HAP-1 (cell line): ENCODE data around the gene PHF20.
"Not testable (repeated sequence)": the region's sequence is repeated elsewhere in the genome, so short reads cannot be mapped to it uniquely, and the experiment has no call there.

Experiments
- DNase-seq, 2 experiments: peaks; one replicate each; pipeline ENCODE4 v3.0.0-alpha.2; 2016 to 2020; ENCODE audit warnings: low spot score in 2 of 2
- H3K27me3 ChIP-seq: fragments of 250-450 bp; sonication (Bioruptor Pico); 2 replicates; pipeline ENCODE4 v1.5.1; 2020; ENCODE audit warnings: low read depth, mild to moderate bottlenecking, moderate library complexity
- H3K36me3 ChIP-seq: fragments of 250-450 bp; sonication (Bioruptor Pico); replicated peaks from 2 replicates; pipeline ENCODE4 v1.5.1; 2020; ENCODE audit warnings: mild to moderate bottlenecking
- H3K4me1 ChIP-seq: fragments of 250-450 bp; sonication (Bioruptor Pico); 2 replicates; pipeline ENCODE4 v1.5.1; 2020; ENCODE audit warnings: mild to moderate bottlenecking
- H3K4me3 ChIP-seq: fragments of 250-450 bp; sonication (Bioruptor Pico); 2 replicates; pipeline ENCODE4 v1.5.1; 2020; ENCODE audit warnings: mild to moderate bottlenecking, moderate library complexity
- H3K9me3 ChIP-seq: fragments of 250-450 bp; sonication (Bioruptor Pico); 2 replicates; pipeline ENCODE4 v1.5.1; 2020; ENCODE audit warnings: mild to moderate bottlenecking, moderate library complexity
- in situ Hi-C: fragments of 300-500 bp; cut with MboI; formaldehyde crosslinking; loops from 3 replicates; pipeline ENCODE4 v1.14.3; 2020; ENCODE audit warnings: low sequenced_read_pairs, inconsistent platforms, mixed read lengths

Gene PHF20

DNA sequence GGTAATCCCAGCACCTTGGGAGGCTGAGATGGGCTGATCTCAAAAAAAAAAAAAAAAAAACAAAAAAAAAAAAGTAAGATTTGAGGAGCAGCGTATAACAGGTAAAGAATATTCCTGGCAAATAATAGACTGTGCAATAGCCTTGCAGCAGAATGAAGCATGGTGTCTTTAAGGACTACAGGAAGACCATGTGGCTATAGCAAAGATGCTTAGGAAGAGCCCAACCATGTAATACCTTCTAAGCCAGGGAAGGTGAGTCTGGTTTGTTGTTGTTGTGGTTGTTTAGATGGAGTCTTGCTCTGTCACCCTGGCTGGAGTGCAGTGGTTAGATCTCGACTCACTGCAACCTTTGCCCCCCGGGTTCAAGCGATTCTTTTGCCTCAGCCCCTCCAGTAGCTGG is 15.4 kb upstream of the PHF20 start:
- Histone ChIP-seq H3K36me3 (no peaks in the 10 kb centered on the region), H3K9me3 (no peaks in the 10 kb centered on the region), H3K4me1 (peaks cover 6% of the 10 kb centered on the region), H3K4me3 (no peak overlapping the region), H3K27me3 (no peaks in the 10 kb centered on the region)
- no peak for DNase-seq
- in situ Hi-C loops, result no loop called here

DNA sequence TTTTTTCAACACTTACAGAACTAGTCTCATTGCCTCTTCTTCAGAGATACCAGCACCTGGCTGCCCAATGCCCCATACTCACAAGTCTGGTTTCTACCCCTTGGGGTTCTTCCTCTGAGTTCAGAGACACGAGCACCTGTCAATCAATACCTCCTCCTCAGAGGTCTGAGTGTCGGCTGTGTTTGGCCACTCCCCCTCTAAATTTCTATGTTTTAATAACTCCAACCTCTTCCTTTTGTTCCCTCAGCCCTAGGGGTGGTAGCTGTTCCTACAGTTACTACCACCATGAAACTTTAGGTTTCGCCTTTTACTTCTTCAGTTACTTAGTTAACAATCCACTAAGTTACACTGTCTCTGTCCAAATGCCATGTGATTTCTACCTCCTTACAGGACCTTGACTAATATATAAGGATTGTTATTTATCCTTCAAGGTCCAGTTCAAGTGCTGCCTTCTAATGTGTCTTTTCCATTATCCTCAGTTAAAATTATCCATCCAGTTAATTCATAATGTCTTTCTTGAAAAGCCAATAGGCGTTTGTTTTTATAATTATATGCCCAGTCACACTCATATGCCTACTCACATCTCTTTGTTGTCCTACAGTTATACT is 14.6 kb upstream of the PHF20 start:
- H3K4me1 ChIP-seq, result peaks cover 10% of the 10 kb centered on the region
- H3K9me3 ChIP-seq, result no peaks in the 10 kb centered on the region
- H3K4me3 ChIP-seq, result no peak overlapping the region
- in situ Hi-C loops, result no loop called here
- DNase-seq, result peak in 1 of 2 experiments; percentile 40
- no peaks in the 10 kb centered on the region for H3K27me3 ChIP-seq
- no peaks in the 10 kb centered on the region for H3K36me3 ChIP-seq

DNA sequence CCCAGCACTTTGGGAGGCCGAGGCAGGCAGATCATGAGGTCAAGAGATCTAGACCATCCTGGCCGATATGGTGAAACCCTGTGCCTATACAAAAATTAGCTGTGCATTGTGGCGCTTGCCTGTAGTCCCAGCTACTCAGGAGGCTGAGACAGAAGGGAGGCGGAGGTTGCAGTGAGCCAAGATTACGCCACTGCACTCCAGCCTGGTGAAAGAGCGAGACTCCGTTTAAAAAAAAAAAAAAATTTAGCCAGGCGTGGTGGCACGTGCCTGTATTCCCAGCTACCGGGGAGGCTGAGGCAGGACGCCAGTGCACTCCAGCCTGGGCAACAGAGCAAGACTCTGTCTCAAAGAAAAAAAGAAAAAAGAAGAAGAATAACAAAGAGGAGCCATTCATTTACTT is 10.3 kb upstream of the PHF20 start:
- H3K27me3 ChIP-seq, H3K9me3 ChIP-seq, H3K4me3 ChIP-seq, H3K4me1 ChIP-seq, DNase-seq, in situ Hi-C loops, H3K36me3 ChIP-seq: not testable (repeated sequence)

DNA sequence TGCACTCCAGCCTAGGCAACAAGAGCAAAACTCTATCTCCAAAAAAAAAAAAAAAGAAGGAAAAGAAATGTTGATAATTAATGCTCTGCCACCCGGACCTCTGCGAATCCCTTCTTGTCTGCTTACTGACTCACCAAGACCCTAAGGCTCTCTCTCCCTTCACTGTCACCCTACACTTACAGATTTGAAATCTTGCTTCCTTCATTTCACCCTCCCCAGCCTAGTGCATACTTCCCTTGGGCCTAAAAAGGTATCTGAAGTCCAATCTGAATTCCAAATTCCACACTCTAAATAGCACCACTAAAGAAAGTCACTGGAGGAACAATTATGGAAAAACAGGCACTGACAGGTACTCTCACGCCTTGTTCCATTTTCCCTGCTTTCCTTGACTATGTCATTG is 9.4 kb upstream of the PHF20 start:
- no peak overlapping the region for H3K4me3 ChIP-seq
- no peaks in the 10 kb centered on the region for H3K36me3 ChIP-seq
- H3K9me3 ChIP-seq, result no peaks in the 10 kb centered on the region
- in situ Hi-C loops, result no loop called here
- DNase-seq, result no peak
- no peaks in the 10 kb centered on the region for H3K27me3 ChIP-seq
- peaks cover 5% of the 10 kb centered on the region for H3K4me1 ChIP-seq

DNA sequence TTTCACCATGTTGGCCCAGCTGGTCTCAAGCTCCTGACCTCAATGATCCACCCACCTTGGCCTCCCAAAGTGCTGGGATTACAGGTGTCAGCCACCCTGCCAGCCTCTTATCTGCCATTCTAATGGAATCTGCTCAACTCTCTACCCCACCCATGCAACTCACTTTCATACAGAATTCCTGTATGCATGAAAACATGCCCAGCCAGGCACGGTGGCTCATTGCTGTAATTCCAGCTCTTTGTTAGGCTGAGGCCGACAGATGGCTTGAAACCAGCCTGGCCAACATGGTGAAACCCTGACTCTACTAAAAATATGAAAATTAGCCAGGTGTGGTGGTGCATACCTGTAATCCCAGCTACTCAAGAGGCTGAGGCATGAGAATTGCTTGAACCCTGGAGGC is 6.9 kb upstream of the PHF20 start:
- H3K36me3 ChIP-seq, H3K4me3 ChIP-seq, DNase-seq, H3K4me1 ChIP-seq, H3K9me3 ChIP-seq, H3K27me3 ChIP-seq, in situ Hi-C loops: not testable (repeated sequence)

DNA sequence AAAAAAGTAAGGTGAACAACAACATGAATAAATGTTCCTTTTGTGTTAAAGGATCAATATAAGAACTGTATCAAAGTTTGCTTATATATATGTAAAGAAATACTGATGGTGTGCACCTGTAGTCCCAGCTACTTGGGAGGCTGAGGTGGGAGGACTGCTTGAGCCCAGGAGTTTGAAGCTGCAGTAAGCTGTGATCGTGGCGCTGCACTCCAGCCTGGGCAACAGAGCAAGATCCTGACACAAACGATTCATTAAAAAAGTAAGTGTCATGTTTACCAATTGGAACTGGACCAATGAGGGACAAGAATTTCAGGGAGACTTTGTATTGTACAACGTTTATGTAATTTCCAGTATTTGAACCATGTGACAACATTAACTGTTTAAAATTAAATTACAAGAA is 5.0 kb upstream of the PHF20 start:
- H3K4me3 ChIP-seq, result no peak overlapping the region
- no peaks in the 10 kb centered on the region for H3K36me3 ChIP-seq
- peaks cover 8% of the 10 kb centered on the region; the same call in 1 of the 2 replicates for H3K4me1 ChIP-seq
- DNase-seq, result no peak
- H3K27me3 ChIP-seq, result no peaks in the 10 kb centered on the region
- in situ Hi-C loops, result no loop called here
- H3K9me3 ChIP-seq, result no peaks in the 10 kb centered on the region

DNA sequence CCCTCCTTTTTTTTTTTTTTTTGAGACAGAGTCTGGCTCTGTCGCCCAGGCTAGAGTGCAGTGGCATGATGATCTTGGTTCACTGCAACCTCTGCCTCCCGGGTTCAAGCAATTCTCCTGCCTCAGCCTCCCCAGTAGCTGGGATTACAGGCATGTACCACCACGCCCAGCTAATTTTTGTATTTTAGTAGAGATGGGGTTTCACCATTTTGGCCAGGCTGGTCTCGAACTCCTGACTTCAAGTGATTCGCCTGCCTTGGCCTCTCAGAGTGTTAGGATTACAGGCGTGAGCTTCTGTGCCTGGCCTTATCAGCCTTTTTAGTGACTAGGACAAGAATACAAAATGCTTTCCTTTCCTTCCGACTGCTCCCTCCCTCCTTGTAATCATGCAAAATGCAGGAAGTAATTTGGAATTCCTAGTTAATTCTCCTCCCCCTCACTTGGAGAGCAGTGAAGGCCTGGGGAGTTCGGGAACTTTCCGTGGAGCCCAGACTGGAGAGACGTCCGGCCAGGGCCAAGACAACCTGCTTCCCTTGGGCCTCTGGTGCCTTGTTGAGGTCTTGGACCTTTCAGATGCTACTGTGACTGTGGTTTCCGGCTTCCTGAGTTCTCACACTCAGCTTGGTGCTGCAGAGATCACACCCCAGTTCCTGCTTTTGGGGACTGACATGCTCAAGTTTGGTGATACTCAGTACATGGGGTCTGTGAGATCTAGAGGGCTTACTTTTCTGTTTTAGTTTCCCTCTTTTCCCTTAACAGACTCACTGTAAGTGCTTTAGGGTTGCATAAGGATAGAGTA is 3.9 kb upstream of the PHF20 start:
- H3K4me3 ChIP-seq, result no peak overlapping the region
- no peak for DNase-seq
- in situ Hi-C loops, result no loop called here
- no peaks in the 10 kb centered on the region for H3K9me3 ChIP-seq
- no peaks in the 10 kb centered on the region for H3K27me3 ChIP-seq
- peaks cover 5% of the 10 kb centered on the region for H3K4me1 ChIP-seq
- H3K36me3 ChIP-seq, result no peaks in the 10 kb centered on the region

DNA sequence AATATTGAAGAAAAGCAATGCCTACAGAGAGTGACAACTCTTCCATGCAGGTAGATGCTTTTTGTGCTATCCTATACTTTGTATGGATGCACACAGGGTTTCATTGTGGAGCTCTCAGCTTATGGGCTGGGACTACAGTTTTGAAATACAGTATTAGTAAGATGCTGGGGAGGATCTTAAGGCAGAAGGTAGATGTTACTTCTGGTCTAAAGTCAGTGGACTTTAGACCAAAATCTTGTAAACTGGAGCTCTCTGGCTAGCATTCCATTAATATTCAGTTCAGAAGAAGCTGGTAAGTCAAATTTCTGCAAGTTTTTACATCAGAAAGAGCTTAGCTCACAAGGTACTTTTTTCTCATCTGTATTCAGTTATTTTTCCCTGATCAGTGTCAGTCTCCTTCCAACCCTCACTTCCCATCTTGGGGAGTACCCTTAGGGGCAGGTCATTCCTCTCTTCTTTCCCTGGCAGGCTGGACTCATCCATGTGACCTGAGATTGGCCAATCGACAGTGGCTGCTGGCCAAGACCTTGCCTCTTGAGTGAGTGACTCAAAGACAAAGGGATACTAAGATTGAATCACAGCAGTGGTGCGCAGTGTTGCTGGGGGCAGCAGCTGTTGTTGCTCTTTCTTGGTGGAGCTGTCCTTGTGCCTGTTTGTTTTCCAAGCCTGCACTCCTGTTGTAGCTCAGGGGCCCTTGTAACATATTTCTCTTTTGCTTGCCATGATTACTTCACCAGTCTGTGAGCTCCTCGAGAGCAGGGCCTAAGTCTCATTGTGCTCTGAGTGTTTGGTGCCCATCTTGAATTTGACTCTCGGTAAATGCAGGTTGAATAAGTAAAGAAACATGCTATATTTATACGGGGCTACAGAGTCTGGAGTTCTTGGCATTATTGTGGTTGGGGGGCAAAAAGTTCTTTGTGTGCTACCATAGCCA is 2.8 kb upstream of the PHF20 start:
- Histone ChIP-seq H3K9me3 (no peaks in the 10 kb centered on the region), H3K36me3 (no peaks in the 10 kb centered on the region; the same call in 1 of the 2 replicates), H3K27me3 (no peaks in the 10 kb centered on the region), H3K4me1 (peaks cover 15% of the 10 kb centered on the region), H3K4me3 (no peak overlapping the region)
- DNase-seq, result peak; percentile 60 to 78
- in situ Hi-C loops, result no loop called here

DNA sequence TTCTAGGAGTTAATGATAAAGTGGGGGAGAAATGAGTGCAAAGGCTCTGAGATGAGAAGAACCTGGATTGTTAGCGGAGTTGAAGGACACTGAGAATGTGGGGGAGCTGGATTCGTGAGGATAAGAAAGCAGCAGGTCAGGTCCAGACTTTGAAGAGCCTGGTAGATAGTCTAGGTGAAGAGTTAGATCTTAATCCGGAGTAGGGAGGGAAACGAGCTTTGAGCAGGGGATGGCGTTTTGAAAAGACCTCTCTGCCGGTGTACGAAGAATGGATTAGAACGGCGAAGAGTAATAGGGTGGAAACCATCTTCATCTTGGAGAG is 487 bp upstream of the PHF20 start:
- H3K4me3 ChIP-seq, result no peak overlapping the region

DNA sequence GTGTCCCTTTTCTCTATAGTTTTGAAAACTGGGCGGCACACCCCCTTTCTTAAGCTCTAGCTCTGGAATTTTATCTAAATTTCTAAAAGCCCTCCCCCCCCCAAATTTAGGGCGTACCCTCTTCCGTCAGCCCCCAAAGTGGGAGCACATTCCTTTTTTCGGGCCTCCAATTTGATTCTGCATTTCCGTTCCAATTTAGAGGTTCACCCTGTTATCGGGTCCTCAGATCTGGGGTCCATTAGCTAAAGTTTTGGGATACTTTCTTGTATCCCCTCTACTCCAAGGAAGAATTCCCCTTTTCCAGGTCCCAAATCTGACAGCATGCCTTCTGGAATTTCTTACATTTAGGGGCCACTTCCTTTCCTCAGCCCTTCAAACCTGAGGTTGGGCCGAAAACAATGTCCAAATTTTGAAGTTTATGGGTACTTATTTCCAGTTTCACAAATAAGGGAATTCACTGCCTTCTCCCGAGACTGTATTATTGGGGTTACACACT is 796 bp downstream of the PHF20 start:
- Histone ChIP-seq H3K9me3 (no peaks in the 10 kb centered on the region), H3K4me1 (peaks cover 15% of the 10 kb centered on the region), H3K36me3 (peaks cover 11% of the 10 kb centered on the region), H3K27me3 (no peaks in the 10 kb centered on the region), H3K4me3 (peak overlapping the region; percentile 62)
- no peak for DNase-seq
- in situ Hi-C loops, result no loop called here

More for the DNA sequence above, 487 bp upstream of the PHF20 start:
- no peaks in the 10 kb centered on the region for H3K9me3 ChIP-seq
- in situ Hi-C loops, result no loop called here
- no peak for DNase-seq
- peaks cover 15% of the 10 kb centered on the region for H3K4me1 ChIP-seq
- no peaks in the 10 kb centered on the region for H3K27me3 ChIP-seq
- H3K36me3 ChIP-seq, result peaks cover 11% of the 10 kb centered on the region

DNA sequence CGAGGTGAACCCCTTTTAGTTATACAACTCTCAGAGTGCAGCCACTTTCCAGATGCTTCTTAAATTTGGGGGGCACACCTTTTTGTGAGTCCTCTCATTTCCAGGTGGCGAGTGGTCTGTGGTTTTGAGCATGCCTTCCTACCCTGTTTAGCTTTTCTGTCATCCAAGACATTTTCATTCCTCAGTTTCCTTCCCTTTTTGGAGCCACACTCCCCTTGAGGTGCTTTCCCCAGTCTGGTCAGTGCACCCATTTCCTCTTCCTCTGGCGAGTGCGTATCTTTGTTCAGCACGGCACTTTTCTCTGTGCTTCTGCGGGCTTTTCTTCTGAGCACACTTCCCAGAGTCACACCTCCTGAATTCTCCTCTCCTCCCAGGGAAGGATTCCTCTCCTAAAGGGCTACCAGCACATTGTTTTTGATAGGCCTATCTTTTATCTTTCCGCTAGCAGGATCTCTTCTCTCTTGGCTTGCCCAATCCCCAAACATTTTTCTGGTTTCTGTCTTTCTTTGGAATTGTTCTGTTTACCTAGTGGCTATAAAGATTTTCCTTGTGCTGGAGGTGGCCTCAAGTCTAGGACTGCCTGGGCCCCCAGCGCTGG is 1.4 kb downstream of the PHF20 start:
- Histone ChIP-seq H3K9me3 (no peaks in the 10 kb centered on the region), H3K27me3 (no peaks in the 10 kb centered on the region), H3K36me3 (peaks cover 11% of the 10 kb centered on the region), H3K4me3 (peak overlapping the region; percentile 62), H3K4me1 (peaks cover 15% of the 10 kb centered on the region)
- peak; percentile 35 to 49 for DNase-seq
- in situ Hi-C loops, result no loop called here

DNA sequence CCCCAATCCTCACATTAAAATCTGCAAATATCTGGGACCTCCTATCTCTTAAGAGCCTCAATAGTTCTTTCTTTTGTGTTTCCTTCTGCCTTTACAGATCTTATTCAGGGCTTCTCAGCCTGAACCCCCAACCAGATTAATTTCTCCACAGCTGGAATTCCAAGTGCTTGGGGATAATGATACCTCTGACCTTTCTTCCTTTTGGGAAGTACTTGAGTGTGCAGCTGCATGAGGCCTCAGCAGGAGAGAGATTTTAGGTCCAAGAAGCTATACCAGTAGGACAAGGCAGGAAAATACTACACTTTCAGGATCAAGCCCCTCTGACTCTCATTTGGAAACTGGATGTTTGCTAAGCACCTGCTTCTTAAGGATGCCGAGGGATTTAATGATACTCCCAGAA is 2.6 kb downstream of the PHF20 start:
- H3K4me1 ChIP-seq, result peaks cover 13% of the 10 kb centered on the region
- H3K9me3 ChIP-seq, result no peaks in the 10 kb centered on the region
- peaks cover 11% of the 10 kb centered on the region for H3K36me3 ChIP-seq
- no peak overlapping the region for H3K4me3 ChIP-seq
- in situ Hi-C loops, result no loop called here
- no peak for DNase-seq
- H3K27me3 ChIP-seq, result no peaks in the 10 kb centered on the region

DNA sequence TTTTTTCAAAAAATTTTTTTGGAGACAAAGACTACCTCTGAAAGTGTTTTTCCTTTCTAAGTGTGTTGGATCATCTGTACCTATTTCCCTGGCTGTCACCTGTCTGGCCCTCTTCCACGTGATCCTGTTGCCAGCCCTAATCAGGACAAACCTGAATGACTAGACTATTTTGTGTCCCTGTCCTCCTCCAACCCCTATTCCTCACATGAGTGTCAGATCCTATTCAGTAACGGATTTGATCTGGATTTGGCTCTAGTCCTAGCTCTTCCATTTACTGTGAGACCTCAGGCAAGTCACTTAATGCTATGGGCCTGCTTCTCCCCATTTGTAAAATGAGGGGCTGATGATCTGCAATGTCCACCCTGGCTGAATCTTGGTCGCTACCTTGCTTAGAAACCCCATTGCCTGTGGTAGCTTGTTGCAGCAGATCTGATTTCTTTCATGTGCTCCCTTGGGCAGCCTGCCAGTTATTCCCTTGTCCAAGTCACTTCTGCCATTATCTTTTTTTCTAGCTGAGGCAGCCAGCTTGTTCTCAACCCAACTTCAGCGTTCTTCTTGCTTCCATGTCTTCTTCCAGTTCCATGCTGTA is 4.8 kb downstream of the PHF20 start:
- Histone ChIP-seq H3K4me3 (no peak overlapping the region), H3K4me1 (peaks cover 11% of the 10 kb centered on the region), H3K27me3 (no peaks in the 10 kb centered on the region), H3K9me3 (no peaks in the 10 kb centered on the region), H3K36me3 (peaks cover 11% of the 10 kb centered on the region)
- peak in 1 of 2 experiments; percentile 46 for DNase-seq
- in situ Hi-C loops, result no loop called here
